ENCODE measurements around the gene TMEM30A.

Gene TMEM30A

GRCh38 chr6:75209184-75209723 lies 75.3 kb downstream of the TMEM30A start:
- TF ChIP-seq POLR2A (IDR thresholded peaks at IDR 0.05; ENCODE audit: low read depth, low read length): no peak
- no peak for FAIRE-seq
- no peak for DNase-seq (ENCODE audit: insufficient read length, low spot score)

GRCh38 chr6:75208298-75209183 lies 76.1 kb downstream of the TMEM30A start:
- no peak for TF ChIP-seq POLR2A (IDR thresholded peaks at IDR 0.05; ENCODE audit: low read depth, low read length)
- no peak for FAIRE-seq
- DNase-seq (ENCODE audit: insufficient read length, low spot score): peak; percentile 38

GRCh38 chr6:75206576-75207342 lies 77.8 kb downstream of the TMEM30A start:
- no peak for TF ChIP-seq POLR2A (IDR thresholded peaks at IDR 0.05; ENCODE audit: low read depth, low read length)
- FAIRE-seq: no peak

GRCh38 chr6:75205776-75206575 lies 78.6 kb downstream of the TMEM30A start, which contains the start of gene COL12A1:
TSS of gene COL12A1 (minus strand) at chr6:75206053. CDS start at chr6:75202792, 3,261 bp downstream.
- DNase-seq (ENCODE audit: insufficient read length, low spot score): peak; percentile 64
- TF ChIP-seq POLR2A (IDR thresholded peaks at IDR 0.05; ENCODE audit: low read depth, low read length): no peak
- FAIRE-seq: no peak

More at GRCh38 chr6:75206576-75207342, 77.8 kb downstream of the TMEM30A start:
- no peak for DNase-seq (ENCODE audit: insufficient read length, low spot score)

- DNase-seq (ENCODE audit: insufficient read length, low spot score) (peak; percentile 33), FAIRE-seq (no peak)
- TF ChIP-seq POLR2A (IDR thresholded peaks at IDR 0.05; ENCODE audit: low read depth, low read length): no peak
Observed at GRCh38 chr6:75204959-75205775, 79.4 kb downstream of the TMEM30A start.

GRCh38 chr6:75204217-75204958 lies 80.2 kb downstream of the TMEM30A start:
- FAIRE-seq: no peak
- peak; percentile 52 for DNase-seq (ENCODE audit: insufficient read length, low spot score)
- TF ChIP-seq POLR2A (IDR thresholded peaks at IDR 0.05; ENCODE audit: low read depth, low read length): no peak

GRCh38 chr6:75203721-75204120 lies 80.9 kb downstream of the TMEM30A start:
- no peak for TF ChIP-seq POLR2A (IDR thresholded peaks at IDR 0.05; ENCODE audit: low read depth, low read length)
- FAIRE-seq (no peak), DNase-seq (ENCODE audit: insufficient read length, low spot score) (no peak)

Data from H54 (cell line).